HG03469 (cell line): ENCODE measurements around the gene ZSCAN5A.
"Not testable (repeated sequence)": the region's sequence is repeated elsewhere in the genome, so short reads cannot be mapped to it uniquely, and the experiment has no call there.

Experiments
- ATAC-seq: cut with Tn5 transposase; IDR thresholded peaks from one replicate; pipeline ENCODE4 v1.9.1; 2021; ENCODE audit warnings: mild to moderate bottlenecking, moderate library complexity, moderate number of reproducible peaks; ENCODE audit not compliant: unreplicated experiment

Gene ZSCAN5A, protein sequence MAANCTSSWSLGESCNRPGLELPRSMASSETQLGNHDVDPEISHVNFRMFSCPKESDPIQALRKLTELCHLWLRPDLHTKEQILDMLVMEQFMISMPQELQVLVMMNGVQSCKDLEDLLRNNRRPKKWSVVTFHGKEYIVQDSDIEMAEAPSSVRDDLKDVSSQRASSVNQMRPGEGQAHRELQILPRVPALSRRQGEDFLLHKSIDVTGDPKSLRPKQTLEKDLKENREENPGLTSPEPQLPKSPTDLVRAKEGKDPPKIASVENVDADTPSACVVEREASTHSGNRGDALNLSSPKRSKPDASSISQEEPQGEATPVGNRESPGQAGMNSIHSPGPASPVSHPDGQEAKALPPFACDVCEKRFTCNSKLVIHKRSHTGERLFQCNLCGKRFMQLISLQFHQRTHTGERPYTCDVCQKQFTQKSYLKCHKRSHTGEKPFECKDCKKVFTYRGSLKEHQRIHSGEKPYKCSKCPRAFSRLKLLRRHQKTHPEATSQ

DNA sequence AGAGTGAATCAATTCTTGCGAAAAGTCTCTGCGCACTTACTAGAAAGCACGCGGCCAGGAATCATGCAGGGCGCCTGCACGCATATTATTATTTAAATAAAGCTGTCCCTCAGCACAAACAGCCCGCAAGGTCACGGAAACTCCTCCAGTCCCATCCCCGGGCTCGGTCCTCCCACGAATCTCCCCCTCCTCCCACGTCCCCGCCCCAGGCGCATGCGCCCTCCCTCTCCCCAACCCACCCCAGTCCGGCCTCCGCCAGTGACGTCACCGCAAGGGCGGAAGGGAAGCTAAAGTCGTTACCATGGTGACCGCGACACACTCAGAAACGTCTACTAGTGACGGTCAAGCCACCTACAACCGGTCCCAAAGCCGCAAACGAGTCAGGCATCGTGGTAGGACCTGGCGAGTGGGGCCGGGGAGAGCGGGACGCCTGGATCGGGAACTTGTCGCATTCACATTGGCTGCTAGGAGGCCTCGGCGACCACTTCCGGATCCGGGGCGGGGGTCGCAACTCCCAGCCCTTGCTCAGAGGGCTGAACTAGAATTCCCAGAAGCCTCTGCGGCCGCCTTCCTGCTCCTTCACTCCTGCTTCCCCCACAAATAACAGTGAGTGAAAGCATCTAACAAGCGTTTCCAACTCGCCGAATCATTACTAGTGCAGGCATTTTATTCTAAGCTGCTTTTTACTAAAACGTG is at the start of gene ZSCAN5A:
Gene ZSCAN5A (minus strand): TSS at position 459 of the 696 bp plus-strand sequence. CDS start 89,793 bp downstream, outside the sequence.
- peak; percentile 42 for ATAC-seq

DNA sequence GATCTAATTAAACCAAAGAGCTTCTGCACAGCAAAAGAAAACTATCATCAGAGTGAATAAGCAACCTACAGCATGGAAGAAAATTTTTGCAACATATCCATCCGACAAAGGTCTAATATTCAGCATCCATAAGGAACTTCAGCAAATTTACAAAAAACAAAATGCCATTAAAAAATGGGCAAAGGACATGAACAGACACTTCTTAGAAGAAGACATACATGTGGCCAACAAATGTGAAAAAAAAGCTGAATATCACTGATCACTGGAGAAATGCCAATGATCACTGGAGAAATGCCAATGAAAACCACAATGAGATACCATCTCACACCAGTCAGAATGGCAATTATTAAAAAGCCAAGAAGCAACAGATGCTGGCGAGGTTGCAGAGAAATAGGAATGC is 46.2 kb upstream of the ZSCAN5A start:
- ATAC-seq = no peak

- no peak for ATAC-seq
Measured at GRCh38 chr19:56356944-56357343, 42.3 kb upstream of the ZSCAN5A start.

DNA sequence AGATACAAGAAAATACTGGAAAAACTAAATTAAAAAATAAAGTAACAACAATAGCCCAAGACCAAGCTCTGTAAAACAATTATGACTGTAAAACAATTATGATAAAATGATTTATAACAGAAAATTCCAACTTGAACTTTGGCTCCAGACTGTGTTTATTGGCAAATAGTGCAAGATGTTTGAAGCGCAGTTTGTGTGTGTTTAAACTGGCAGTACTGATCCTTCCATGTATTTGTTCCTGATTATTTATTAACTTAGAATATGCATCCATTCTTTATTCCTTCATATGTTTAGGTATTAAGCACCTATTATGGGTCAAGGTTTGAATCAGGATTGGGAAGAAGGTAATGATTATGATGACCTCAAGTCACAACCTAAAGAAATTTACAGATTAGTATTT is 40.9 kb upstream of the ZSCAN5A start:
- ATAC-seq = no peak

DNA sequence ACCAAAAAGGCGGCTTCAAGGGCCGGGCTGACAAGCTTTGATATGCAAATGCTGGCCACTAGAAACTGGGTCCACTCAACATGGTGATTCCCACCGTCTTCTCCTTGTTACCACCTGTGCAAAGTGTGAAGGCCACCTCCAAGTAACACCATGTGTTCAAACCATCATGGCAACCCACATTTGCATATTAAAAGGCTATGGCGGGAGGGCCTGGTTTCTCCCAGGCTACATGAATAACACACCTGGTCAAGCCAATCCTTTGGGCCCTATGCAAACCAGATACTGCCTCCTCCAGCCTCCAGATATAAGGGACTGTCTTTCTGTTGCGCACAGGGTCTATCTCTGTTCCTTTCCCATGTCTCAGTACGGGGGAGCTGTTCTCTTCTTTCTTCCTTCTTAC is 36.6 kb upstream of the ZSCAN5A start:
- no peak for ATAC-seq

DNA sequence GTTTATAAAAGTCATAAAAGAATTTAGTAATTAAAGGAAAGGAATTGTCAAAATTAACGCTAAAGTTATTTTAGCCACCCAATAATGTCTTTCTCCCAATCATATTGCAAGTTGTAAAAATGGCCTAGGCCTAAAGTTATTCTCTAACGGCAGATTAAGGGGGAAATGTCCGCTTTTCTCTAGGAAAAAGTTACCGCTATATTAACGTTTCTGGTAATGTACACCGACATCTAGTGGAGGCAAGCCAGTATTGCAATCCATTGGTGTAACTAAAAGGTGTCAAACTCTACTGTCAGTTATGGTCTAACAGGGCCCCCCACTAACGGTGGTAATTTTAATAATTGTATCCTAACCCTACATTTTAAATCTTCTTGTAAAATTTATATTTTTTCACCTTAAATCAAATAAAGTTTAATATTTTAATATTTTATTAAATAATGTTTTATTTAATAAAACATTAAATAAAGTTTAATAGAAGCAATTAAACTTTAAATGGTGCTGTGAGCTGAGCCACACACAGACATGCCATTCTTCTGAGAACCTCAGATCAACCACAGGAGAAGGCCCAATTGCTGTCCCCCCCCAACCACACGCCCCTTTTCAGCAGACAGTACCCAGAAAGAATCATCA is 35.9 kb upstream of the ZSCAN5A start:
- ATAC-seq = no peak

GRCh38 chr19:56348289-56348877 is 33.7 kb upstream of the ZSCAN5A start:
- ATAC-seq = no peak

DNA sequence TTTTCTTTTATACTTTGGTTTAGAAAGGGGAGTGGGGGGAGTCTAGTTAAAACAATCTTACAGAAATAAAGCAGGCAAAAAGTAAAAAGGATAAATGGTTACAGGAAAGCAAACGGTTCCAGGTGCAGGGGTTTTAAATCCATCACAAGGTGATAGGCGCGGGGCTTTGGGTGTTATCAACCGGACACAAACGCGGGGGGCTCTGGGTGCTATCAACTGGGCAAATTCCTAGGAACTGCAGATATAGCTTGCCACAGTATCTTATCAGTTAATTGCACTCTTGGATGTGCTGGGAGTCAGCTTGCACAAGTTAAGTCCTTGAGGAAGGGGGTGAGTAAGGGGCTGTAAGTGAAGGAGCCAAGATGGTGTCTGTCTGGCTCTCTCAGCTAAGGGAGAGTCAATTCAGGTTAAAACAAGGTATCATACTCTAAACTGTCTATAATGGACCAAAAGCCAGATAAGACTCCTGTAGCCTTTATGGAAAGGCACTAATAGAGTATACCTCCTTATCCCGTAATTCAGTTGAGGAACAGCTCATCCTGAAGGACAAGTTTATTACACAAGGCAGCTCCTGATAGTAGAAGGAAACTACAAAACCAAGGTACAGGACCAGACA is 32.6 kb upstream of the ZSCAN5A start:
- ATAC-seq = no peak

DNA sequence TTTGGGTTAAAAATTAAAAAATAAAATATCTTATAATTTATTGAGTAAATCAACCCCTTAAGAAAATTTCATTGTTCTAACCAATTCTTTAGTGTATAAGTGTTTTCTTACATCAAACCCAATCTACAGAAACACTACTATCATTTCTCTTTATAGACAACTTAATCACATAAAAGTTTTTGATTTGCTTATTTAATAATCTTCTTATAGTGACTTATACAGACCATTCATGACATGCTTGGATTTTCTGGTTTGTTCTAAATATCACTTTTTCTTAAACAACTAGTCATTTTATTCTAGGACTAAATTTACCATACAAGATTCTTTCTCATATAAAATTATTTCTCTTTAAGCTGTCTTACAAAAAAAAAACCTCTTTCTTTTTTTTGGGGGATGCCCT is 27.3 kb upstream of the ZSCAN5A start:
- no peak for ATAC-seq

DNA sequence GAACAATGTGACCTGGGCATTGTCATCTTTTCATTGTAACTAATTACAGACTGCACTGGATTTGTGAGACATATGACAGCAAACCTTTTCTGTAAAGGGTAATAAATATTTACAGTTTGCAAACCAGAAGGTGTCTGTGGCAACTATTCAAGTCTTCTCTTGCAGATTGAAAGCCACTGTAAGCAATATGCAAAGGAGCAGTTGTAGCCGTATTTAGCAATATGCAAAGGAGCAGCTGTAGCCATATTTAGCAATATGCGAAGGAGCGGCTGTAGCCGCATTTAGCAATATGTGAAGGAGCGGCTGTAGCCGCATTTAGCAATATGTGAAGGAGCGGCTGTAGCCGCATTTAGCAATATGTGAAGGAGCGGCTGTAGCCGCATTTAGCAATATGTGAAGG is 24.4 kb upstream of the ZSCAN5A start:
- not testable (repeated sequence) for ATAC-seq

- ATAC-seq = not testable (repeated sequence)
Measured at GRCh38 chr19:56337077-56337476, 22.4 kb upstream of the ZSCAN5A start.

GRCh38 chr19:56335371-56335770 is 20.7 kb upstream of the ZSCAN5A start:
- not testable (repeated sequence) for ATAC-seq

DNA sequence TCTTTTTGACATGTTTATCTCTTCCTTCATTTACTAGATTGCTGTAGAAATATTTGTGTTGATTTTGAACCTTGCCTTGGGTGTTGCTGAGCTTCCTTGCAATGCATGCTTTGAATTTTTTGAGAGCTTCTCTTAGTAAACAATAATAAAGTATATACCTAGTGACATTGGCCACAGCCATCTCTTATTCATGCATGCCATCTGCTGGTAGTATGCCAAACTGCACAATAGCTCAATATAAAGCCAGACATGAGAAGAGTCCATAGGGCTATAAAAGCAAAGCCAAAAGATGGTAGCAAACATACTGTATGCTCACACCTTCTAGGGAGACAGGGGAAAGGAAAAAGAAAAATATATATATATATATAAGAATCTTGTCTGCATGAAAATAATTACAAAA is 18.9 kb upstream of the ZSCAN5A start:
- ATAC-seq = no peak

- no peak for ATAC-seq
Measured at GRCh38 chr19:56332695-56333094, 18.1 kb upstream of the ZSCAN5A start.

DNA sequence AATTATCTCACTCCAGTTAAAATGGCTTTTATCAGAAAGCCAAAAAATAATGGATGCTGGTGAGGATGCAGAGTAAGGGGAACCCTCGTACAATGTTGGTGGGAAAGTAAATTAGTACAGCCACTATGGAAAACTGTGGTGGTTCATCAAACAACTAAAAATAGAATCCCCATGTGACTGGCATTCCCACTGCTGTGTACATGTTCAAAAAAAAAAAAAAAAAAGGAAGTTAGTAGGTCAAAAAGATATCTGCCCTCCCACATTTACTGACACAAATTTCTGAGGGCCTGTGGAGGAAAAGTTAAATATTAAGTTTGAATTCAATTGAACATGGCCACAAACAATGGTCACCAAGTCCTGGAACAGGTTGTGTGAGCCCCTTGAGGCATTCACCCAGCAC is 9.8 kb upstream of the ZSCAN5A start:
- ATAC-seq = no peak

GRCh38 chr19:56321989-56322440 is 7.4 kb upstream of the ZSCAN5A start:
- ATAC-seq = no peak

DNA sequence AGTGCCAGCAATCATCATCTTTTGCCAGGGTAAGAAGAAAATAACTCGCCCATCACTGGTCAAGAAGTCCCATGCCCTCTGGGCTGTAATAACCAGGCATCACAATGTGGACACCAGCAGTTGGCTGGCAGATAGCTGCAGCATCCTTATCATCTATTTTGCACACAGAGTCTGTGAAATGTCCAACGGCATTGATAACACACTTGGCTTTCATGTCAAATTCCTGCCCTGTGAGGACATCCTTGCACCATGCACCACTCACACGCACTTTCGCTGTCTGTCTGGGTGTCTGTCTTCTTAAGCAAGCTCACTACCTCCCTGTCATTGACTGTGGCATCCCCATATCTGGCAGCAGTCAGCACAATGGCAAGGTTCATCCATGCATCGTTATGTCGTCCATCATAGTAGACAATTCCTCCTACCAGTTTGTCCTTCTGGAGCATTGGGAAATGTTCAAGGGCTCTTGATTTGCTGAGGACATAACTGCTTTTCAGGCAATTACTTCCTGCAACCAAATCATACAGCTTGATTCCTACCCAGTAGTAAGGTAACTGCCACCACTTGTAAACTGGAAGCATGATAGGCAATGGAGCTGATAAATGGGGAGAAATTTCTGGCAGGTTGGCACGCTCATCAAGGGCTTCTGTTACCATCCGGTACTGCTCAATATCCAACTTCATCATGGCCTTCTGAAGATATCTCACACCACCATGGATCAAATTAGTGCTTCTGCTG is 6.8 kb upstream of the ZSCAN5A start:
- no peak for ATAC-seq

DNA sequence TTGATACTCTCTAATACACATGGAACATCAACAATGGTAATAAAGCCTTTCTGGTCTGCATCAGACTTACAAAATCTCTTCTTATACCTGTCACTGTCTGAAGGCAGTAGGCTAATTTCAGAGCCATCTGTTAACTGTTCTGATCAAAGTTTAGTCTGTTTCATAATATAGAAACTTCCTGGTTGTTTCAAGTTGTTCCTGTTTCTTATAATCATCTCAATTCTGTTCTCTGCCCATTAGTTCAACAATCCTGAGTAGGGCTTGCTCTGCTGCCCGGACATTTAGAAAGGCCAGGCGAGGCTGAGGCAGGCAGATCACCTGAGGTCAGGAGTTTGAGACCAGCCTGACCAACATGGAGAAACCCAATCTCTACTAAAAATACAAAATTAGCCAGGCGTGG is 5.4 kb upstream of the ZSCAN5A start:
- no peak for ATAC-seq

GRCh38 chr19:56317749-56318148 is 3.1 kb upstream of the ZSCAN5A start:
- no peak for ATAC-seq

- no peak for ATAC-seq
Measured at GRCh38 chr19:56316728-56317127, 2.1 kb upstream of the ZSCAN5A start.
